ENCODE results near the gene ILDR1. TPM values are rescaled to one million over a fixed set of nuclear protein-coding genes. Genes with fewer than 3 reads are reported as not detected.

The ILDR1 gene
- total and polyA plus RNA-seq, 2 of the 4 experiments (the other 2 are of a cell fraction) = not detected

DNA sequence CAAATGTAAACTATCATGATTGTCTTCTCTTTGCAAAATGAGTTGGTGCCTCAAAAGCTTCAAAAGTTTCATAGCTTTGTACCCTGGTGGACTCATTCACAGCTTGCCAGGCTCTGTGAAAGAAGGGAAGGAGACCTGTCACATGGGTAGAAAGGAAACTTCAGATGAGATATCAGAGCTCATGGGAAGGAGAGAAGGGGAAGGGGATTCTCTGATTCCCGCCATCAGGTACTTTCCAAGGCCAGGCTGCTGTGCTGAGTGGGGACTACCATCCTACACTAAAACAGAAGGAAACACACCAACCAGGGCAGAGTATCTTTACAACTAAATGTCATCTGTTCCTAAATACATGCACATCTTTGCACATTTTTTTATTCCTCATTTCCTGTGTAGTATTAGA is 9.2 kb downstream of the ILDR1 start:
- Histone ChIP-seq H3K9me1 (ENCODE audit: insufficient read depth, low read length) (no peaks in the 10 kb centered on the region), H3K56ac (ENCODE audit: extremely low read depth, insufficient read depth, low read length) (no peak overlapping the region), H2AK9ac (replicated peaks; ENCODE audit: low read depth, low read length, poor library complexity) (no peak overlapping the region), H3K27me3 (ENCODE audit: control insufficient read depth, insufficient read depth, low read length) (peaks cover 10% of the 10 kb centered on the region), H3K9me3 (ENCODE audit: control insufficient read depth, insufficient read depth, low read length) (no peaks in the 10 kb centered on the region), H3K9ac (ENCODE audit: low read depth, low read length) (no peak overlapping the region), H4K5ac (ENCODE audit: low read depth, low read length) (no peak overlapping the region), H4K91ac (ENCODE audit: insufficient read depth, low read depth, low read length) (no peak overlapping the region), H3K36me3 (ENCODE audit: control insufficient read depth, insufficient read depth, low read length) (no peaks in the 10 kb centered on the region), H3K4me1 (ENCODE audit: control insufficient read depth, insufficient read depth, low read length) (no peaks in the 10 kb centered on the region), H3K4me3 (ENCODE audit: insufficient read depth, low read depth, low read length) (no peak overlapping the region), H2BK15ac (ENCODE audit: low read depth, low read length) (no peak overlapping the region), H2AFZ (replicated peaks; ENCODE audit: low read length, poor library complexity) (no peak overlapping the region), H3K4me2 (ENCODE audit: low read depth, low read length) (no peak overlapping the region), H3K14ac (replicated peaks; ENCODE audit: low read depth, low read length) (no peak overlapping the region), H3K18ac (ENCODE audit: low read depth, low read length) (no peak overlapping the region), H2BK5ac (ENCODE audit: low read depth, low read length, poor library complexity, severe bottlenecking) (no peak overlapping the region), H2BK20ac (ENCODE audit: low read depth, low read length) (no peak overlapping the region), H3K79me1 (ENCODE audit: low read depth in 1 of 2, low read length in 2 of 2) (no peaks in the 10 kb centered on the region), H4K20me1 (ENCODE audit: insufficient read depth, low read length) (no peaks in the 10 kb centered on the region), H2AK5ac (ENCODE audit: low read depth, low read length) (no peak overlapping the region), H2BK120ac (ENCODE audit: low read depth, low read length) (no peak overlapping the region), H3K27ac (ENCODE audit: insufficient read depth, low read length) (no peak overlapping the region), H3K4ac (ENCODE audit: low read depth, low read length) (no peak overlapping the region), H4K8ac (ENCODE audit: low read depth in 2 of 2, low read length in 2 of 2) (no peak overlapping the region), H3K23ac (ENCODE audit: low read depth, low read length) (no peak overlapping the region)
- intact Hi-C loops (cut with micrococcal nuclease) = no loop called here
- DNase-seq (no peak), ATAC-seq (ENCODE audit: low read depth) (no peak)
- CTCF ChIA-PET = interaction anchor here (1.0 kb wide), 1 partner anchor 8 kb away, joined by 3 read pairs; no protein-coding TSS in a partner anchor
- POLR2A ChIA-PET (ENCODE audit: unreplicated experiment) = no interaction called here
- no CpG with 5 or more reads among the region's 1 CpG for WGBS, 2 experiments (ENCODE audit: extremely low coverage in 2 of 2, insufficient read length in 1 of 2)
- BruUV-seq (replicated peaks) = no TSS peak
- in situ Hi-C loops (cut with MboI; ENCODE audit: low sequenced_read_pairs) = no loop called here
- TF ChIP-seq RAD21 (IDR thresholded peaks at IDR 0.05; ENCODE audit: low read length) = no peak
- dilution Hi-C loops (cut with HindIII; ENCODE audit: low sequenced_read_pairs, unreplicated experiment) = no loop called here
